ENCODE data around the gene GGPS1. TPM values are rescaled to one million over a fixed set of nuclear protein-coding genes. Genes with fewer than 3 reads are reported as not detected.

Gene GGPS1
- total RNA-seq, 1 donor from 2014 or later = 33.7 TPM

Other genes starting within 250 kb of the GGPS1 start
- 105 and 118 TPM in 2 replicates for gene TOMM20, start 199.7 kb upstream of the GGPS1 start, total RNA-seq
- gene RBM34, start 167.3 kb upstream of the GGPS1 start, total RNA-seq = 122 and 125 TPM in 2 replicates
- gene ARID4B, start 391 bp upstream of the GGPS1 start, total RNA-seq = 49.6 and 55.3 TPM in 2 replicates
- 25.0 and 28.2 TPM in 2 replicates for gene TBCE, start 38.9 kb downstream of the GGPS1 start, total RNA-seq
- gene B3GALNT2, start 175.9 kb downstream of the GGPS1 start, total RNA-seq = 15.7 and 15.8 TPM in 2 replicates